Breast epithelium (tissue), 3 donors: ENCODE data around the gene ABCA8.

ENCODE experiments used
- POLR2A ChIP-seq: fragments of 450-650 bp; IDR thresholded peaks from one replicate; pipeline ENCODE4 v1.6.1; 2016; ENCODE audit warnings: antibody characterized with exemption, mild to moderate bottlenecking, moderate library complexity
- POLR2AphosphoS5 ChIP-seq, 3 donors: sonication (generic); formaldehyde crosslinking; IDR thresholded peaks; one replicate each; pipeline ENCODE4 v1.6.1; 2017; ENCODE audit warnings: antibody characterized with exemption in 3 of 3
- TF ChIP-seq, protein P1 (sequence below), 3 donors: fragments of 450-650 bp; IDR thresholded peaks; one replicate each; pipeline ENCODE4 v1.5.1; 2016 to 2017; ENCODE audit warnings: antibody characterized with exemption in 3 of 3, mild to moderate bottlenecking in 3 of 3, moderate library complexity in 3 of 3

DNA sequence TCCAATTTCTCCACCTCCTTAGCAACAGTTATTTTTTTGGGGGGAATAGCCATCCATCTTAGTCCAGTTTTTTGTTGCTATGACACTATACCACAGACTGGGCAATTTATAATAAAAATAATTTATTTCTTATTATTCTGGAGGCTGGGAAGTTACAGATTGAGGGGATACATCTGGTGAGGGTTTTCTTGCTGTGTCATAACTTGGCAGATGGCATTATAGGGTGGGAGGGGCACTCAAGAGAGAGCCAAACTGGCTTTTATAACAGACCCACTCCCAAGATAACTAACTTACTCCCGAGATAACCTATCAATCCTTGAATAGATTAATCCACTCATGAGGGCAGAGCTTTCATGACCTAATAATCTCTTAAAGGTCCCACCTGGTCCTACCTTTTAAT, 84.2 kb downstream of the ABCA8 start:
- TF ChIP-seq, protein P1, sequence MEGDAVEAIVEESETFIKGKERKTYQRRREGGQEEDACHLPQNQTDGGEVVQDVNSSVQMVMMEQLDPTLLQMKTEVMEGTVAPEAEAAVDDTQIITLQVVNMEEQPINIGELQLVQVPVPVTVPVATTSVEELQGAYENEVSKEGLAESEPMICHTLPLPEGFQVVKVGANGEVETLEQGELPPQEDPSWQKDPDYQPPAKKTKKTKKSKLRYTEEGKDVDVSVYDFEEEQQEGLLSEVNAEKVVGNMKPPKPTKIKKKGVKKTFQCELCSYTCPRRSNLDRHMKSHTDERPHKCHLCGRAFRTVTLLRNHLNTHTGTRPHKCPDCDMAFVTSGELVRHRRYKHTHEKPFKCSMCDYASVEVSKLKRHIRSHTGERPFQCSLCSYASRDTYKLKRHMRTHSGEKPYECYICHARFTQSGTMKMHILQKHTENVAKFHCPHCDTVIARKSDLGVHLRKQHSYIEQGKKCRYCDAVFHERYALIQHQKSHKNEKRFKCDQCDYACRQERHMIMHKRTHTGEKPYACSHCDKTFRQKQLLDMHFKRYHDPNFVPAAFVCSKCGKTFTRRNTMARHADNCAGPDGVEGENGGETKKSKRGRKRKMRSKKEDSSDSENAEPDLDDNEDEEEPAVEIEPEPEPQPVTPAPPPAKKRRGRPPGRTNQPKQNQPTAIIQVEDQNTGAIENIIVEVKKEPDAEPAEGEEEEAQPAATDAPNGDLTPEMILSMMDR (IDR thresholded peaks at IDR 0.05), result no peak
- TF ChIP-seq POLR2A (no peak), POLR2AphosphoS5 (IDR thresholded peaks at IDR 0.05) (no peak)
